SK-N-SH treated with all-trans-retinoic acid at 6 μM for 48 hours (cell line): ENCODE results near the gene RAD51B.

Experiments
- BACH2 ChIP-seq: fragments of 250-450 bp; sonication (Bioruptor Pico); IDR thresholded peaks from 2 replicates; pipeline ENCODE4 v1.9.0; 2021; ENCODE audit warnings: mild to moderate bottlenecking, borderline replicate concordance
- GLIS3 ChIP-seq: fragments of 250-450 bp; sonication (Bioruptor Pico); IDR thresholded peaks from 2 replicates; pipeline ENCODE4 v1.5.0; 2020; ENCODE audit warnings: mild to moderate bottlenecking, moderate library complexity
- OSR1 ChIP-seq: fragments of 250-450 bp; sonication (Bioruptor Pico); IDR thresholded peaks from 2 replicates; pipeline ENCODE4 v1.8.0; 2022; ENCODE audit warnings: moderate library complexity, mild to moderate bottlenecking, inconsistent platforms
- PPARA ChIP-seq: fragments of 250-450 bp; sonication (Bioruptor Pico); IDR thresholded peaks from 2 replicates; pipeline ENCODE4 v1.5.0; 2020; ENCODE audit warnings: mild to moderate bottlenecking, borderline replicate concordance
- RARB ChIP-seq: fragments of 250-450 bp; sonication (Bioruptor Pico); IDR thresholded peaks from 2 replicates; pipeline ENCODE4 v1.8.0; 2021; ENCODE audit warnings: mild to moderate bottlenecking, moderate library complexity
- ZC3H10 ChIP-seq: fragments of 250-450 bp; sonication (Bioruptor Pico); IDR thresholded peaks from 2 replicates; pipeline ENCODE4 v1.5.1; 2021; ENCODE audit warnings: mild to moderate bottlenecking, moderate library complexity
- ZFP3 ChIP-seq: fragments of 250-450 bp; sonication (Bioruptor Pico); IDR thresholded peaks from 2 replicates; pipeline ENCODE4 v1.5.0; 2020; ENCODE audit warnings: mild to moderate bottlenecking, moderate library complexity
- TF ChIP-seq, protein P1 (sequence below): fragments of 250-450 bp; sonication (Bioruptor Pico); IDR thresholded peaks from 2 replicates; pipeline ENCODE4 v1.5.1; 2020; ENCODE audit warnings: low read depth, mild to moderate bottlenecking, moderate library complexity
- TF ChIP-seq, protein P2 (sequence below): fragments of 250-450 bp; sonication (Bioruptor Pico); IDR thresholded peaks from 2 replicates; pipeline ENCODE4 v1.5.1; 2021; ENCODE audit warnings: mild to moderate bottlenecking, moderate library complexity

DNA sequence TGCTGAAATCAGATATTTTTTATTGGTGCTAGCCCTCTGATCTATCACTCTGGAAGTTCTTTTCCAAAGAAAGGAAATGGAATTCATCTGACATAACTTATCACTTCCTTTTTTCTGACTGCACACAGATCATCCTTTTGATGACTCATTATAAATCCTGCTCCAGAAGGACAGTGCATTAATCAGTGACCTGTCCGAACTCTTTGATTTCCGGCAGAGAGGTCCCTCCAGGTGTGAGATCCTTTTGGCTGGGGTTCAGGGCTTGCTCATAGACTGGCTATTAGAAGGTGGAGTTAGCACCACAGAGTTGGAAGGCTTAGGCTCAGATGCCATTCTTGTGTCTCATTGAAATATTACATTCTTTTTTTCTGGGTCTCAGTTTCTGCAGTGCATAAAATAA is 645.1 kb downstream of the RAD51B start:
- TF ChIP-seq ZFP3, result no peak
- no peak for TF ChIP-seq OSR1 (CRISPR knock-in tag)
- TF ChIP-seq BACH2 (CRISPR knock-in tag), result no peak
- TF ChIP-seq, protein P1, sequence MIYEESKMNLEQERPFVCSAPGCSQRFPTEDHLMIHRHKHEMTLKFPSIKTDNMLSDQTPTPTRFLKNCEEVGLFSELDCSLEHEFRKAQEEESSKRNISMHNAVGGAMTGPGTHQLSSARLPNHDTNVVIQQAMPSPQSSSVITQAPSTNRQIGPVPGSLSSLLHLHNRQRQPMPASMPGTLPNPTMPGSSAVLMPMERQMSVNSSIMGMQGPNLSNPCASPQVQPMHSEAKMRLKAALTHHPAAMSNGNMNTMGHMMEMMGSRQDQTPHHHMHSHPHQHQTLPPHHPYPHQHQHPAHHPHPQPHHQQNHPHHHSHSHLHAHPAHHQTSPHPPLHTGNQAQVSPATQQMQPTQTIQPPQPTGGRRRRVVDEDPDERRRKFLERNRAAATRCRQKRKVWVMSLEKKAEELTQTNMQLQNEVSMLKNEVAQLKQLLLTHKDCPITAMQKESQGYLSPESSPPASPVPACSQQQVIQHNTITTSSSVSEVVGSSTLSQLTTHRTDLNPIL, result no peak
- no peak for TF ChIP-seq PPARA (CRISPR knock-in tag)
- TF ChIP-seq, protein P2, sequence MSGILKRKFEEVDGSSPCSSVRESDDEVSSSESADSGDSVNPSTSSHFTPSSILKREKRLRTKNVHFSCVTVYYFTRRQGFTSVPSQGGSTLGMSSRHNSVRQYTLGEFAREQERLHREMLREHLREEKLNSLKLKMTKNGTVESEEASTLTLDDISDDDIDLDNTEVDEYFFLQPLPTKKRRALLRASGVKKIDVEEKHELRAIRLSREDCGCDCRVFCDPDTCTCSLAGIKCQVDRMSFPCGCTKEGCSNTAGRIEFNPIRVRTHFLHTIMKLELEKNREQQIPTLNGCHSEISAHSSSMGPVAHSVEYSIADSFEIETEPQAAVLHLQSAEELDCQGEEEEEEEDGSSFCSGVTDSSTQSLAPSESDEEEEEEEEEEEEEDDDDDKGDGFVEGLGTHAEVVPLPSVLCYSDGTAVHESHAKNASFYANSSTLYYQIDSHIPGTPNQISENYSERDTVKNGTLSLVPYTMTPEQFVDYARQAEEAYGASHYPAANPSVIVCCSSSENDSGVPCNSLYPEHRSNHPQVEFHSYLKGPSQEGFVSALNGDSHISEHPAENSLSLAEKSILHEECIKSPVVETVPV, result no peak
- TF ChIP-seq GLIS3, result no peak
- no peak for TF ChIP-seq ZC3H10 (CRISPR knock-in tag)
- TF ChIP-seq RARB (CRISPR knock-in tag), result 0 out of 2 replicates have a peak, but pooled peaks have one; percentile 30
